Measurements from ENCODE around the gene NAT16.
A peak's percentile ranks its signal among the peaks of the same experiment; 100 is the strongest.
"Not testable (repeated sequence)": the region's sequence is repeated elsewhere in the genome, so short reads cannot be mapped to it uniquely, and the experiment has no call there.

Gene NAT16

DNA sequence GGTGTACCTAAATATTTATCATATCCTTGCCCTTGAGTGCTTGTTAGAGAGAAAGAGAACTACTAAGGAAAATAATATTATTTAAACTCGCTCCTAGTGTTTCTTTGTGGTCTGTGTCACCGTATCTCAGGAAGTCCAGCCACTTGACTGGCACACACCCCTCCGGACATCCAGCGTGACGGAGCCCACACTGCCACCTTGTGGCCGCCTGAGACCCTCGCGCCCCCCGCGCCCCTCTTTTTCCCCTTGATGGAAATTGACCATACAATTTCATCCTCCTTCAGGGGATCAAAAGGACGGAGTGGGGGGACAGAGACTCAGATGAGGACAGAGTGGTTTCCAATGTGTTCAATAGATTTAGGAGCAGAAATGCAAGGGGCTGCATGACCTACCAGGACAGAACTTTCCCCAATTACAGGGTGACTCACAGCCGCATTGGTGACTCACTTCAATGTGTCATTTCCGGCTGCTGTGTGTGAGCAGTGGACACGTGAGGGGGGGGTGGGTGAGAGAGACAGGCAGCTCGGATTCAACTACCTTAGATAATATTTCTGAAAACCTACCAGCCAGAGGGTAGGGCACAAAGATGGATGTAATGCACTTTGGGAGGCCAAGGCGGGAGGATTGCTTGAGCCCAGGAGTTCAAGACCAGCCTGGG lies 41.8 kb downstream of the NAT16 start:
- Histone ChIP-seq H3K27ac (no peak overlapping the region), H3K9ac (no peak overlapping the region), H3K4me1 (no peaks in the 10 kb centered on the region), H3K4me2 (ENCODE audit: low read length) (no peak overlapping the region), H3K4me3 (ENCODE audit: low read depth, low read length) (no peak overlapping the region), H2AFZ (peak overlapping the region; percentile 33), H3K27me3 (ENCODE audit: control insufficient read depth, insufficient read depth, low read length) (no peaks in the 10 kb centered on the region), H3K79me2 (no peaks in the 10 kb centered on the region), H3K9me3 (ENCODE audit: control insufficient read depth, low read length) (no peaks in the 10 kb centered on the region), H3K36me3 (ENCODE audit: control insufficient read depth, insufficient read depth, low read length) (no peaks in the 10 kb centered on the region)
- TF ChIP-seq, protein P1, sequence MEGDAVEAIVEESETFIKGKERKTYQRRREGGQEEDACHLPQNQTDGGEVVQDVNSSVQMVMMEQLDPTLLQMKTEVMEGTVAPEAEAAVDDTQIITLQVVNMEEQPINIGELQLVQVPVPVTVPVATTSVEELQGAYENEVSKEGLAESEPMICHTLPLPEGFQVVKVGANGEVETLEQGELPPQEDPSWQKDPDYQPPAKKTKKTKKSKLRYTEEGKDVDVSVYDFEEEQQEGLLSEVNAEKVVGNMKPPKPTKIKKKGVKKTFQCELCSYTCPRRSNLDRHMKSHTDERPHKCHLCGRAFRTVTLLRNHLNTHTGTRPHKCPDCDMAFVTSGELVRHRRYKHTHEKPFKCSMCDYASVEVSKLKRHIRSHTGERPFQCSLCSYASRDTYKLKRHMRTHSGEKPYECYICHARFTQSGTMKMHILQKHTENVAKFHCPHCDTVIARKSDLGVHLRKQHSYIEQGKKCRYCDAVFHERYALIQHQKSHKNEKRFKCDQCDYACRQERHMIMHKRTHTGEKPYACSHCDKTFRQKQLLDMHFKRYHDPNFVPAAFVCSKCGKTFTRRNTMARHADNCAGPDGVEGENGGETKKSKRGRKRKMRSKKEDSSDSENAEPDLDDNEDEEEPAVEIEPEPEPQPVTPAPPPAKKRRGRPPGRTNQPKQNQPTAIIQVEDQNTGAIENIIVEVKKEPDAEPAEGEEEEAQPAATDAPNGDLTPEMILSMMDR (IDR thresholded peaks at IDR 0.05): peak; percentile 84

DNA sequence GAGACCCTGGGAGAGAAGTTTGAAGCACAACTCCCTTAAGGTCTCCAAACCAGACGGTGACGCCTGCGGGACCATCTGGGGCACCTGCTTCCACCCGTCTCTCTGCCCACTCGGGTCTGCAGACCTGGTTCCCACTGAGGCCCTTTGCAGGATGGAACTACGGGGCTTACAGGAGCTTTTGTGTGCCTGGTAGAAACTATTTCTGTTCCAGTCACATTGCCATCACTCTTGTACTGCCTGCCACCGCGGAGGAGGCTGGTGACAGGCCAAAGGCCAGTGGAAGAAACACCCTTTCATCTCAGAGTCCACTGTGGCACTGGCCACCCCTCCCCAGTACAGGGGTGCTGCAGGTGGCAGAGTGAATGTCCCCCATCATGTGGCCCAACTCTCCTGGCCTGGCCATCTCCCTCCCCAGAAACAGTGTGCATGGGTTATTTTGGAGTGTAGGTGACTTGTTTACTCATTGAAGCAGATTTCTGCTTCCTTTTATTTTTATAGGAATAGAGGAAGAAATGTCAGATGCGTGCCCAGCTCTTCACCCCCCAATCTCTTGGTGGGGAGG lies 42.4 kb downstream of the NAT16 start:
- H3K27ac ChIP-seq: no peak overlapping the region
- no peak overlapping the region for H3K9ac ChIP-seq

DNA sequence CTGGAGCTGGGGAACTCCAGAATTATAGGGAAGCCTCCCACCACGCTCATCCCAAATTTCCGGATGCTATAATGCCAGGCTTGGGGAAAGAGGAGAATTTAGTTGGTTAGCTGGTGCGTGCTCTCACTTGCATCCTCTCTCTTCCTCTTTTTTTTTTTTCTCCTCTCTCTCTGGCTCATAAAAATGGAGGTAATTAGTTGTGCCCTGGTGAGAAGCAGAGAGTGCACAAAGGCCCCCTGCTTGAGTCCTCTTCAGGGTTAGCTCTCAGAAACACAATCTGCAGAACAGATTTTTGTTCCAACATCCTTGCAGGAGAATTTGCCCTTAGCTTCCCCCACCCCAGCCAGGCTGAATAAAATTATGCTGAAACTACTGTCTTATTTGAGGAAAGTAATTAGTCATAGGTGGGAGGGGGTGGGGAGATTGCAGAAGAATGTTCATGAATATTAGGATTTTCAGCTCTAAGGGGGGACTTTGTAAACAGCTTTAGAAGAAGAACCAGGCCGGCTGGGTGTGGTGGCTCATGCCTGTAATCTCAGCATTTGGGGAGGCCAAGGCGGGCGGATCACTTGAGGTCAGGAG lies 45.6 kb downstream of the NAT16 start:
- no peaks in the 10 kb centered on the region for H3K9me3 ChIP-seq (ENCODE audit: control insufficient read depth, low read length)
- H3K79me2 ChIP-seq: no peaks in the 10 kb centered on the region
- no peaks in the 10 kb centered on the region for H3K4me1 ChIP-seq
- H3K27me3 ChIP-seq (ENCODE audit: control insufficient read depth, insufficient read depth, low read length): no peaks in the 10 kb centered on the region
- H2AFZ ChIP-seq: no peak overlapping the region
- H3K4me3 ChIP-seq (ENCODE audit: low read depth, low read length): no peak overlapping the region
- H3K36me3 ChIP-seq (ENCODE audit: control insufficient read depth, insufficient read depth, low read length): no peaks in the 10 kb centered on the region
- H3K9ac ChIP-seq: no peak overlapping the region
- TF ChIP-seq, protein P1 (IDR thresholded peaks at IDR 0.05): no peak
- no peak overlapping the region for H3K27ac ChIP-seq
- H3K4me2 ChIP-seq (ENCODE audit: low read length): no peak overlapping the region

More for the DNA sequence above, 42.4 kb downstream of the NAT16 start:
- Histone ChIP-seq H2AFZ (no peak overlapping the region), H3K36me3 (ENCODE audit: control insufficient read depth, insufficient read depth, low read length) (no peaks in the 10 kb centered on the region), H3K4me3 (ENCODE audit: low read depth, low read length) (no peak overlapping the region), H3K27me3 (ENCODE audit: control insufficient read depth, insufficient read depth, low read length) (no peaks in the 10 kb centered on the region), H3K79me2 (no peaks in the 10 kb centered on the region), H3K4me2 (ENCODE audit: low read length) (no peak overlapping the region), H3K4me1 (no peaks in the 10 kb centered on the region), H3K9me3 (ENCODE audit: control insufficient read depth, low read length) (no peaks in the 10 kb centered on the region)
- TF ChIP-seq, protein P1 (IDR thresholded peaks at IDR 0.05): no peak

DNA sequence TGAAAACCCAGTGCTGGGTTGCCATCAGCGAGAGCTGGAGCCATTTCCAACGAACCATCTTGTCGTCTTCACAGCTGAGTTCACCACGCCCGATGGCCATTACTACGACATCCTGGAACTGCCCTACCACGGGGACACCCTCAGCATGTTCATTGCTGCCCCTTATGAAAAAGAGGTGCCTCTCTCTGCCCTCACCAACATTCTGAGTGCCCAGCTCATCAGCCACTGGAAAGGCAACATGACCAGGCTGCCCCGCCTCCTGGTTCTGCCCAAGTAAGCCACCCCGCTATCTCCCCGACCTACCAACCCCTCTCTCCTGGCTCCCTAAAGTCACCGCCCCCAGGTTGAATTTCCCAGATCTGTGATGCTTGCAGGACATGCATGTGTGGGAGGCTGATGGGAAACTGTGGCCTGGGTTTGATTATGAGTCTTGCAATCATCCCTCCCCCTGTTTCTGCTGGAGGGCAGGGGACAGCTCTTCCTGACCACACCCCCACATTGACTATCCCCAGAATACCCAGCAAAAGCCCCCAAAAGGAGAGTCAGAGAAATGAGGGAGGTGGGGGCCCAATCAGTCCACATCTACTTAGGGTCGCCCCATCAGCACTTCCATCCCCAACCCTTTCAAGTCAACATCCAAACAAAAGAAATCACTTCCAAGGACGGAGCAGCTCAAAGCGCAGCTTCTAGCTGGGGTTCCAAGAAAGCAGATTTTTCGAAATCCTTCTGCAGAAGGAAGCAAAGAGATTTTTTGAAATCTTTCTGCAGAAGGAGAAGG lies 46.3 kb downstream of the NAT16 start:
- H3K4me2 ChIP-seq (ENCODE audit: low read length): no peak overlapping the region
- H3K4me1 ChIP-seq: no peaks in the 10 kb centered on the region
- no peak overlapping the region for H3K9ac ChIP-seq
- no peak overlapping the region for H3K27ac ChIP-seq
- no peaks in the 10 kb centered on the region for H3K36me3 ChIP-seq (ENCODE audit: control insufficient read depth, insufficient read depth, low read length)
- H3K9me3 ChIP-seq (ENCODE audit: control insufficient read depth, low read length): no peaks in the 10 kb centered on the region
- no peaks in the 10 kb centered on the region for H3K79me2 ChIP-seq
- no peak overlapping the region for H3K4me3 ChIP-seq (ENCODE audit: low read depth, low read length)
- H3K27me3 ChIP-seq (ENCODE audit: control insufficient read depth, insufficient read depth, low read length): no peaks in the 10 kb centered on the region
- TF ChIP-seq, protein P1 (IDR thresholded peaks at IDR 0.05): no peak
- H2AFZ ChIP-seq: no peak overlapping the region

DNA sequence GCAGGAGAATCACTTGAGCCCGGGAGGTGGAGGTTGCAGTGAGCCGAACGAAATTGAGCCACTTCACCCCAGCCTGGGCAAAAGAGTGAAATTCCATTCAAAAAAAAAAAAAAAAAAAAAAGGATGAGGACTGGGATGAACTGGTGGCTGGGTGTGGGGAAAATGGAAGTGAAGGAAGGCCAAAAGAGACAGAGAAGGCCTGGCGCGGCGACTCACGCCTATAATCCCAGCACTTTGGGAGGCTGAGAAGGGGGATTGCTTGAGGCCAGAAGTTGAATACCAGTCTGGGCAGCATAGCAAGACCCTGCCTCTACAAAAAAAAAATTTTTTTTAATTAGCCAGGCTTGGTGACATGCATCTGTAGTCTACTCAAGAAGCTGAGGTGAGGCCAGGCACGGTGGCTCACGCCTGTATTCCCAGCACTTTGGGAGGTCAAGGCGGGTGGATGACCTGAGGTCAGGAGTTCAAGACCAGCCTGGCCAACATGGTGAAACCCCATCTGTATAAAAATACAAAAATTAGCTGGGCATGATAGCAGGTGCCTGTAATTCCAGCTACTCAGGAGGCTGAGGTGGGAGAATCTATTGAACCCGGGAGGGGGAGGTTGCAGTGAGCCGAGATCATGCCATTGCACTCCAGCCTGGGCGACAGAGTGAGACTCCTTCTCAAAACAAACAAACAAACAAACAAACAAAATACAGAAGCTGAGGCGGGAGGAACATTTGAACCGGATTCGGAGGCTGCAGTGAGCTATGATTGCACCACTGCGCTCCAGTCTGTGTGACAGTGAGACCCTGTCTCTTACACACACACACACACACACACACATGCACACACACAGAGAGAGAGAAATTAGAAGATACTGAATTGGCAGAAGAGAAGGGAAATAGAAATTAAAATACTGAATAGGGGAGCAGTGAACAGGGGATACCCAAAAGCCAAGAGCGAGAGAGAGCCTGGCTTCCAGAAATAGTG lies 47.2 kb downstream of the NAT16 start:
- not testable (repeated sequence) for H3K27me3 ChIP-seq (ENCODE audit: control insufficient read depth, insufficient read depth, low read length)

More for the DNA sequence above, 47.2 kb downstream of the NAT16 start:
- not testable (repeated sequence) for H3K36me3 ChIP-seq (ENCODE audit: control insufficient read depth, insufficient read depth, low read length); H3K4me2 ChIP-seq (ENCODE audit: low read length); H3K9me3 ChIP-seq (ENCODE audit: control insufficient read depth, low read length); H3K27ac ChIP-seq; H3K4me3 ChIP-seq (ENCODE audit: low read depth, low read length); H3K79me2 ChIP-seq; H3K9ac ChIP-seq; H2AFZ ChIP-seq; H3K4me1 ChIP-seq

Measured in parathyroid adenoma (tissue), 2 donors.